ENCODE measurements around the gene DRAP1.

DRAP1 gene

DNA sequence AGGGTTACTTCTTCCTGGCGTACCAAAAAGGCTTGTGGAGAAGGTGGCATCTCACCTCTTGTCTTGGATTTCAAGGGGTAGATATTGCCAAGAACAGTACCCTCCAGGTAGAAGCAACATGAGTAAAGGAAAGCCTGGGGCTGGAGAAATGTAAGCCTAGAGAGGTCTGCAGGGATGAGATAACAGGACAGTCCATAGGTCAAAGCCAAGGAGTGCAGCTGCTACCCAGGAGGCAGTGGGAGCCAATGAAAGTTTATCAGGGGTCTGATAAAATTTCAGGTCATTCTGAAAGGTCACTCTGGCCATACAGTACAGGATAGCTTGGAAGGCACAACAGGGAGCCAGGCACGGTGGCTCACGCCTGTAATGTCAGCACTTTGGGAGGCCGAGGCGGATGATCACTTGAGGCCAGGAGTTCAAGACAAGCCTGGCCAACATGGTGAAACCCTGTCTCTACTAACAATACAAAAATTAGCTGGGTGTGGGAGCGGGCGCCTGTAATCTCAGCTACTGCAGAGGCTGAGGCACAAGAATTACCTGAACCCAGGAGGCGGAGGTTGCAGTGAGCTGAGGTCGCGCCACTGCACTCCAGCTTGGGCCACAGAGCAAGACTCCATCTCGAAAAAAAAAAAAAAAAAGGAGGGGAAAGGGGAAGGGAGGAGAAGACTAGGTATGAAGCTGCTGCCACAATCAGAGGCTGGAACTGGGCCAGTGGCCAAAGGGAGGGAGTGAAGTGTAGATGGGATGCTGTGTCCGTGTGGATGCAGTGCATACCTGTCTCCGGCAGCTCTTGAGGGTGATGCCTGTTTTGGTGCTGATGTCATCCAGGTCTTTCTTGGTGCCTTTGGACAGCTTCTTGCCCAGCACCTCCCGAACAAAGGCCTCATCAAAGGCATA is 32.2 kb upstream of the DRAP1 start:
- DNase-seq: peak in 1 of 2 experiments; percentile 13

DNA sequence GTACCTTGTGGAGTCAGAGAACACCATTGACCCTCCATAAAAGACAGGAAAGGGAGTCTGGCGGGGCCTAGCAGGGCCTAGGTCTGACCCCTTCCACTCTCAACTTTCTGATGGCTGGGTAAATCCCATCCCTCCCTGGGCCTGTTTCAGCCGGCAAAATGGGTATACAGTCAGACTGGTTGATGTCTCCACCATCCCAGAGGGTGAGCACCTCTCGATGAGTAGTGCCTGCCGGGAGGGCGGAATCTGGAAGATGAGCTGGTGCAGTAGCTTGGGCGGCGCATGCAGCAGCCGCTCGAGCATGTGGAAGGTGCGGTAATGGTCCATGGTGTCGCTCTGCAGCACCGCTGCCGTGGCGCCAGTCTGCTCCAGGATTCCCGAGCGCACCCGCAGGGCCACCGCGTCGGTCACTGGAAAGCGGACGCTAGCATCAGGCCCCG is 31.5 kb upstream of the DRAP1 start:
- DNase-seq: no peak

DNA sequence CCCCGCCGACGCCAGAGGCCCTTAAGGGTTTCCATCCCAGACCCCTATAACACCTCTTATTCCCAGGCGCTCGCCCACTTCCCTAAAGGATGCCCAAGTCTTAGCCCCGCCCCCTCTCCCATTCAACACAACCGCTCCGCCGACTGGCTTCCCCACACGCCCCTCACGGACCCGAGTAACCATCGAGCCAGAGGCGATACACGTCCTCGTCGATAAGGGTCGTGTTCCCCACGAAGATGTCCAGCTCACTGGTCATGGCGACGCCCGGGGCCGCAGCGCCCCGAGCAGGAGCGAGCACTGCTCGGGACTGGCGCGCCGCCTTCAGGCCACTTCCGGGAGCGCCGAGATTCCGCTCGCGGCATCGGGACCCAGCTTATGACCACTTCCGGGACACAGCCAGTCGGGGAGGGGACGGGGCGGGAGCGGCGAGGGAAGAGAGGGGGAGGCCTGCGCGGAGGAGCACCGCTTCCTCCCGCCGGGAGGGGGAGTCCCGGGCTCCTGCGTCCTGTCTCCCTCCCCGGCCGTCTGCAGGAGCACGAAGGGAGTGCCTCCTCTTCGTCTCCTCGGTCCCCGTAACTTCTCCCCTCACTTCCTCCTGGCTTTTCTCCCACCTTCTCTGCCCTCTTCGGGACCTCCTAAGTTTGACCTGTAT is 30.9 kb upstream of the DRAP1 start, which contains the start of gene FIBP:
FIBP (minus strand) TSS at position 309 of the 652 bp plus-strand sequence; CDS start at position 256, 53 bp downstream.
- DNase-seq: peak; percentile 95

DNA sequence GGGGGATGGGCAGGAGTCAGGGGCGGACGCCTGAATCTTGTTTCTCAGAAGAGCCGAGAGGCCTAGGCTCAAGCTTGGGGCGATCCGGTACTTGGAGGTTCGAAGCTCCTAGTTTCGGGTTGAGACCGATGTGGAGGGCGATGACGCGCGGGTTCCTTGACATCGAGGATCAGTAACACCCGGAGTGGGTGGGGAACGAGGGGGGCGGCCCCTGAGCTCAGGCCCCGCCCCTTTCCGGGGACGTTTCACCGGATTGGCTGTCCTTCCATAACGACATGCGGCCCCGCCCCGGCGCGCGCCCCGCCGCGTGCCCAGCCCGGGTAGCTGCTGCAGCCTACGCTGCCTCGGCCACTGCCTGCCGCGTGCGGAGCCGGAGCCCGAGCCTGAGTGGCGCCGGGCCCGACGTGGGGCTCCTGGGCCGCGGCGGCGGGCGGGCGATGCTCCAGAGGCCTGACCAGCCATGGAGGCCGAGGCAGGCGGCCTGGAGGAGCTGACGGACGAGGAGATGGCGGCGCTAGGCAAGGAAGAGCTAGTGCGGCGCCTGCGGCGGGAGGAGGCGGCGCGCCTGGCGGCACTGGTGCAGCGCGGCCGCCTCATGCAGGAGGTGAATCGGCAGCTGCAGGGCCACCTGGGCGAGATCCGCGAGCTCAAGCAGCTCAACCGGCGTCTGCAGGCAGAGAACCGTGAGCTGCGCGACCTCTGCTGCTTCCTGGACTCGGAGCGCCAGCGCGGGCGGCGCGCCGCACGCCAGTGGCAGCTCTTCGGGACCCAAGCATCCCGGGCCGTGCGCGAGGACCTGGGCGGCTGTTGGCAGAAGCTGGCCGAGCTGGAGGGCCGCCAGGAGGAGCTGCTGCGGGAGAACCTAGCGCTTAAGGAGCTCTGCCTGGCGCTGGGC is 28.7 kb upstream of the DRAP1 start, which contains the start of gene CCDC85B:
CCDC85B (plus strand) TSS at position 350 of the 895 bp plus-strand sequence; CDS start at position 461, 111 bp downstream.
- DNase-seq: peak; percentile 92 to 95

DNA sequence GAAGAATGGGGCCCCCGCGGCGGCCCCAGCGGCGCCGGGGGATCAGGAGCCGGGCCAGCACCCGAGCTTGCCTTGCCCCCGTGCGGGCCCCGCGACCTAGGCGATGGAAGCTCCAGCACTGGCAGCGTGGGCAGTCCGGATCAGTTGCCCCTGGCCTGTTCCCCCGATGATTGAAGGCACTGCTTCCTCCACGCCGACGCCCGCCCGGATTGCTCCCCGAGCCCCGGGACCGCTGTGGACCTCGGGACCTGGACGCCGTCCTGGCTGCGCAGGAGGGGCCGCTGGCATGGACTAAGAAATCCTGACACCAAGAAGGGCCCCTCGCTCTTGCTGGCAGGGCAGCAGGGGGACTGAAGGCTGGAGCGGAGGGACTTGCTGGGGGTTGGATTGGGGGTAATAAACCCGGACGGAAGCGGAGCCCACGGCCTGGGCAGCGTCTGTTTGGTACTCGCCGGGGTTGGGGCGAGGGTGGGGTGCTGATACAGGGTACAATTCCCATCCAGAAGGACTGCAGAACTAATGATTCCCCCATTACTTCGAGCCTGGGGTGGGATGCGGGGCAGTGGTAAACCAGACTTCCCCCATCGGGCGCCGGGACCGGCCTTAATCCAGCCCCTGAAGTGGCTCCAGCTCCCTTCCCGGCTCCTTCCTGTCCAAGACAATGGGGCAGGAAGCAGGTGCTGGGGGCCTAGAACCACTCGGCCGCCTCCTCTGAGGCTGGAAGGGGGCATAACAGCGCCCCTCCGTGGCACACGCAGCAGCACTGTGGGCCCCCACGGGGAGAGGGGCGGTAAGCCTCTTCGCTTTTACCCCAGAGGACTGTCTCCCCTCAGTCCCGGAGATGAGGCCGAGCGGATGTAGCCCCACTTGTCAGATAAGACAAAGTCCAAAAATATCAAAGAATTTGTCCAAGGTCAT is 27.7 kb upstream of the DRAP1 start:
- peak; percentile 64 to 75 for DNase-seq

DNA sequence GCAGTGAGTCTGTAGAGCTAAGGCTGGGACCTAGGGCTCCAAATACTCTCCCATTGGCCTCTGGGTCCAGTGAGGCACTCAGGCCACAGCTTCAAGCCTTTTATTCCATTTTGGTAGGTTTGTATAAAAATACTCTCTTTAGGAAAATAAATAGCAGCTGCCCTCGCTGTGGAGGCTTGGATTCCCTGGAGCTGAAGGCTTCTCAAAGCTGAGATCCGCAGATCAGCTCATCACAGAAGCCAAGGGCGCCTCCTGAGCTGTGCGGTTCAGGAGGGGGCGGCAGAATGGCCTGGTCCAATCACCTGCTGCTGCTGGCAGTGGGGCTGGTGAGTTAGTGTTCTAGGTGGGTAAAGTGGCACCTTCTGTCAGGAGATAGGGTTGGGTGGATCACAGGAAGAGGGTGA is 27.1 kb upstream of the DRAP1 start:
- DNase-seq: peak in 1 of 2 experiments; percentile 16

DNA sequence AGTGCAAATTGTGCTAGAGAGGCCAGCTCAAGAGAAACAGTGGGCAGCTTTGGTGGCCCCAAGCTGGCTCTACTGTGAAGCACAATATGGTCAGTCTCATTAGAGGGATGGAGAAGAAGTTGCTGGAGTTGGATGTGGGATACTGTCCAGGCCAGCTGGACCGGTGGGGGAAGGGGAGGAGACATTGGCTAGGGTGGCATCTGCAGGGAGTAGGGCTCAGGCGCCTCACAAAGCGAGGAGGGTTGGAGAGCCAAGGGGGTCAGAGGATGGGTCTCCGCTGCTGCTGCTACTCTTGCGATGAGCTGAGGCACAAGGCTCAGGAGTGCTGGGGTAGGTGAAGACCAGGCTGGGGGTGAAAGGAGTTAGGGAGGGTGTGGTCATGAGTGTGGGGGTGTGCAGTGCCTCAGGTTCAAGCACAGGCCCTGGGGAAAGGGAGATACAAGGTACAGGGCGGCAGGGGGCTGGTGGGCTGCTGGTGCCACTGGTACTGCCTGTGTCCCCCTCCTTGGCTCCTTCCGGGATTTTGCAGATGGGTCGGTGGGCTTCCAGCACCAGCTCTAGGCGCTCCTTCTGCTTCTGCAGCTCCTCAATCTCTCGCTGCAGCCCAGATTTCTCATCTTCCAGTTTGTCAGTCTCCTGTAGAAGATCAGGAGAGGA is 26.4 kb upstream of the DRAP1 start:
- DNase-seq: no peak

DNA sequence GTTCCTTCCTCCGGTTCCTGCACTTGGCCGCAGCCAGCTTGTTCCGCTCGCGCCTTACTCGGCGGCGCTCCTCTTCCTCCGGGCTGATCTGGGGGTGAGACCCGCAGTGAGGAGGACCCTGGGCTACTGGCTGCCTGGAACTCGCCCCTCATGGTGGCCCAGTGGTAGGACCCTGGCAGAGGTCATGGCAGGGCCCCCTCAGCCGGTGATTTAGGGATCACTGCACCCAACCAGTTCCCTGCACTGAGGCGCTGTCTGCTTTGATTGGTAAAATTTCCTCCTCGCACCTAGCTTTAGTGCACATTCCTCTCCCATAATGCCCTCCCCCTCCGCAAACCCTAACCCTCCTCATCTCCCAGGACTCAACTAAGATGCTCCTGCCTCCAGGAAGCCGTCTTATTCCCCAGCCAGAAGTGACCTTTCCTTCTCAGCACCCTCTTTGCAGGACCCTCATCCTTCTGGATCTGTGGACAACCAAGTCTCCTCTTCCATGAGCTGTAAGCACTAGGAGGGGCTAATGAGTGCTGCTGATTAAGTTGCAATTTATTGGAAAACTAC is 25.1 kb upstream of the DRAP1 start:
- DNase-seq: no peak

DNA sequence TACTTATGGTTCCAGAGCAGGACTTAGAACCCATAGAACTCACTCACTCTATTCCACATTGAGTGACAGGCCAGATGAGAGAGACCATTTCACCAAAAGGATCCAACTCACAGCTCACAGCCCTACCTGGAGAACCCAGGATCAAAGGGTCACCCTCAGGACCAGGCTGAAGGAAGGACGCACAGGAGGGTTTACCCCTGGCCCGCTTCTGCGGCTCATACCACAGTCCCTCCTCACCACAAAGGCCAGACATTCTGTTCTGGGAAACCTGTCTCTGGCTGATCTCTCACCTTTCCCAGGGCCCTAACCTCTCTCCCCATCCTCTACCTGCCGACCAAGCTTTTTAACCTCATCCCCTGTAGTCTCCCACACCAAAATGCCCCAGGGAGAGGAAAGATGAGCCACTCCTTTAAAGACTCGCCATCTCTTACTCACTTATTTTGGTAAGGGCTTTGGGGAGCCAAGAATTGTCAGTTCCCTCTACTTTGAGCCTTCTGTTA is 23.7 kb upstream of the DRAP1 start:
- DNase-seq: no peak

DNA sequence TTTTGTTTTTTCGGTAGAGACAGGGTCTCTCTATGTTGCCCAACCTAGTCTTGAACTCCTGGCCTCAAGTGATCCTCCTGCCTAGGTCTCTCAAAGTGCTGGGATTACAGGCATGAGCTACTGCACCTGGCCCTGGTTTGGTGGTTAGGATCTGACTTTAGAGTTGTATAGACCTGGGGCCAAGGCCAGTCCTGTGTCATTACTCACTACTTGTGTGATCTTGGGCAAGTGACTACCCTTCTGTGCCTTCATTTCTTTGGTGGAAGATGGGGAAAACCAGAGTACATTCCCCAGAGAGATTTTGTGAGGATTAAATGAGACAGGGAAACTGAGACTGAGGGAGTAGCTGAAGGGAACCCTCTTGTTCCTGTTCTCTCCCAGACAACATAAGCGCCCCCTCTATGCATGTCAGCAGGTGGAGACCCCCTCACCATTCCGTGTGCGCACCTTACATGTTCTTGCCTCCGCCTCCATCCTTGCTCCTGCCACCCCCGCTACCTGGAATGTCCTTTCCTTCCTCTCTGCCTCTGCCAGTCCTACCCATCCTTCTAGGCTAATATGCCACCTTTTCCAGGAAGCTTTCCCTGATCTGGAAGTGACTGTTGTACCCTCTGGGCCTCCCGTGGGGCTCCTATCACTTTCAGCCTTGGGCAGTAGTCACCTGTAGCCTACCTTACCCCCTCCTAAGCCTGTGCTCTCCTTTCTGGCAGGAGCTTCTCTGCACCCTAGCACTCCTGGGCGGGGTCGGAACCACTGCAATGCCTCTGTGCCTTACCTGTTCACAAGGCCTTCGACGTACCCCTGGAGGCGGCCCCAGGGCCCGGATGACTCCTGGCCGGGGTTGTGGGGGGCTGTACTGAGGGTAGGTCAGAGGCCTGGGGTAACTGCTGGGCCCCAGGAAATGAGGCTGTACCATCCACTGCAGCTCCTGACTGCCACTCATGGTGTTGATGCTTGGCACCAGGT is 22.9 kb upstream of the DRAP1 start:
- no peak for DNase-seq

DNA sequence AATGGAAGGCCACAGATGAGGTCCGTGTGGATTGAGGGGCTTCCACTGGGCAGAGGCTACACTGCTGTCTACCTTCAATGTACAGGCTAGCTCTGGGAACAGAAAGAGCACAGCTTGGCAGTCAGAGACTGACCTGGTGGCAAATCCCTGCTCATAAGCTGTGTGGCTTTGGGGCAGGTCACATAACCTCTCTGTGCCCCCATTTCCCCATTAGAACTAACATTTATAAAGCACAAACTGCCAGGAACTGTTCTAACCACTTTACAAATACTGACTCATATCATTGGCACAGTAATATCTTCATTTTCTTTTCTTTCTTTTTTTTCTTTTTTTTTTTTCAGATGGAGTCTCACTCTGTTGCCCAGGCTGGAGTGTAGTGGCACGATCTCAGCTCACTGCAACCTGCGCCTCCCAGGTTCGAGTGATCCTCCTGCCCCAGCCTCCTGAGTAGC is 22.2 kb upstream of the DRAP1 start:
- no peak for DNase-seq

DNA sequence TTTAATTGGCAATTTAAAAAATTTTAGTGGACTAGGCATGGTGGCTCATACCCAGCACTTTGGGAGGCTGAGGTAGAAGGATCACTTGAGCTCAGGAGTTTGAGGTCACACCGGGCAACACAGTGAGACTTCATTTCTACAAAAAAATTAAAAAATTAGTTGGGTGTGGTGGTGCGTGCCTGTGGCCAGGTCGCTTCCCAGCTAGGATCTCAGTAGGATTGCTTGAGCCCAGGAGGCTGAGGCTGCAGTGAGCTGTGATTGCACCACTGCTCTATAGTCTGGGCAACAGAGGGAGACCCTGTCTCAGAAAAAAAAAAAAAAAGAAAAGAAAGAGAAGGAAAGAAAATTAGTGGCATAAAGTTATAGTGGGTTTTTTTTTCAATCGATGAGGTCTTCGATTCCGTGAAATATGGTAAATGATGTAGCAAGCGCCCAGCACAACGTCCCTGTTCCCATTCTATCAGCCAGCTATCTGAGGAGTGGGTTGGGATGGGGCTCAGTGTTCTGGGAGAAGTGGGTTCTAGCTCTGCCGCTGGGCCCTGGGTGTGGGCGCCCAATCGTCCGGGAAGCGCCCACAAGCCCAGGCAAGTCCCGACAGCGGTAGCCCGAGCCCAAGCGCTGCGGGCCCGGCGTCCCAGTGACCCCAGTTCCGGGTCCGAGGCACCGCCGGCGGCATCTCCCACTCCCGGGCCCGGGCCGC is 20.4 kb upstream of the DRAP1 start:
- no peak for DNase-seq

DNA sequence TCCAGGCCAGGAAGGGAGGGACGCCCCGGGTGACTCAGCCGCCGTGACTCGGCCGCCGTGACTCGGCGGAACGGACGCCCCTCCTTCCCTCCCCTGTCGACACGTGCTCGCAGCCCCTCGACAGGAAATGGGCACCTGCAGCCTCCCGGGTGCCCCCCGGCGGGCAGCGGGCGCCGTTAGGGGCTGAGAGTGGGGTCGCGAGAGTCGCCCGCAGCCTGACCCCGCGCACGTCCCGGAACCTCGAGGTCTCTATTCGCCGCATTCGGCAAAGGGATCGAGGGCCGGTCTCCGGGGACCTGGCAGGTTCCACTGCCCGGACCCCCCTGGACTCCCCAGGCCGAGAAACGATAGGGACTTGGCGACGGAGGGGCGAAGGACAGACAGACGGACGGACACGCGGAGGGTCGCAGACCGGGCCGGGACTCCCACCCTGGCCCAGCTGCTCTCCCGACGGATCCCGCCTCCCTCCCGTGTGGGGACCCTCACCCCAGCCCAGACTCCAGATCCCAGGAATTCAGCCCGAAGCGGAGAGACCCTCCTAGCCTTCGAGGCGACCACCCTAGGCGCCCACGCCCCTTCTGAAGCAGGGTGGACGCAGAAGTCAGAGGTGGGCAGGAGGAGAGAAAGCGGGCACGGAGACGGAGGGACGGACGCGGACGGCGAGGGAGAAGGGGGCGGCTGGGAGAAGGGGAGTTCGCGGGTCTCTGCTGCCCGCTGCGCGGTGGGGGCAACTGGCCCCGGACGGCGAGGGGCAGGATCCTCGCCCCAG is 19.7 kb upstream of the DRAP1 start:
- DNase-seq: no peak

DNA sequence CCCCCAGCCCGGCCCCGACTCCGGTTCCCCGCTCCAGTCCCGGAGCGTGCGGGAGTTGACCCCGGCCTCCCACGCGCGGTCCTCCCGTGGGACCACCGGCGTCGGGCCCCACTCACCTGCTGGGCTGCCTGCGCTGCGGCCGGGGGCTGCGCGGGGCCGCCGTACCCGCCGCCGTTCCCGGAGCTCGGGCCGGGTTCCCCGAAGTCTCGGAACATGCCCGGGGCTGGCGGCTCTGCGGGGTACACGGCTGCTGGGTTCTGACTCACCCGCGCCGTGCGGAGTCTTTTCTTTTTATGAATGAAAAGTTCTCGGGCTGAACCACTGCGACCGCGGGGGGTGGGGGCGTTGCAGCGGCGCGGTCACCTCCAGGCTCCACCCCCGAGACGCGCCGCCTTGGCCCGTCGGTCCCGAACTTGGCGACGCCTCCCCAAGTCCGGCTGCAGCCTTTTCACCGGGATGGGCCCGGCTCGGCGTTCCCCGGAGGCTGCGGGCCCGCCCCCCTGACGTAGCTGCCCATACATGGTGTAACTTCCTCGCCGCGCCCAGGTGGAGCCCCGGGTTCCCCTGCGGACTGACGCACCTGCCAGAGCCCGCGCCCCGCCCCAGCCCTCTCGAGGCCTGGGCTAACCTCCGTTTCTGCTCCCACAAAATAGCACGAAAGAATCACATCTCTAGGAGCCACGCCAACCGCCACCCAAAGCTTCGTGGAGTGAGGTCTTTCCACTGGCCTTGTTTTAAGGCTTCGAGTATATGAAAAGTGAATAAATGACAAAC is 18.9 kb upstream of the DRAP1 start, which contains the start of gene FOSL1:
FOSL1 (minus strand) TSS at position 264 of the 774 bp plus-strand sequence; CDS start at position 215, 49 bp downstream.
- peak; percentile 34 to 69 for DNase-seq

DNA sequence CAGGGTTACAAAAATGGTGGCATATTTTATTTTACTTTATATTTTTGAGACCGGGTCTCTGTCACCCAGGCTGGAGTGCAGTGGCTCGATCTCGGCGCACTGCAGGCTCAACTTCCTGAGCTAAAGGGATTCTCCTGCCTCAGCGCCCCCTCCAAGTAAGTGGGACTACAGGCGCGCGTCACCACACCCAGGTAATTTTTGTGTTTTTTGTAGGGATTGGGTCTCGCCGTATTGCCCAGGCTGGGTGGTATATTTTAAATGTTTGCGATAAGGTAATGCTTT is 18.4 kb upstream of the DRAP1 start:
- DNase-seq: no peak

DNA sequence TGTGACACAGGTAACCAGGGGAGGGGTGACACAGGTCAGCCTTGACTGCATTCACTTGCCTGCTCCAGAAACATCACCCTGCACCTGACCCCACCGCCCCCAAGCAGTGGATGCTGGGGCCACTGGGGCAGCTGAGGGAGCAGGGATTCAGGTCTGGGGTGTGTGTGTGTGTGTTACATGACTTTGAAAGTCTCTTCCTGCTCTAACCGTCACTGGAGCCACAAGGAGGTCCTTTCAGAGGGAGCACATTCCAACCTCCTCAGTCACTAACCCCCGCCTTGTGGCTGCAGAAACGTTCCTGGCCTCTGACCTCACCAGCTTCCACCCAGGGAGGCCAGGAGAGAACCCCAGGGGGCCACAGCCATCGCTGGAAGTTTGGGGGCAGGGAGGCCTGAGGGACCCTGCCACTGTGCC is 16.2 kb upstream of the DRAP1 start:
- DNase-seq: no peak

DNA sequence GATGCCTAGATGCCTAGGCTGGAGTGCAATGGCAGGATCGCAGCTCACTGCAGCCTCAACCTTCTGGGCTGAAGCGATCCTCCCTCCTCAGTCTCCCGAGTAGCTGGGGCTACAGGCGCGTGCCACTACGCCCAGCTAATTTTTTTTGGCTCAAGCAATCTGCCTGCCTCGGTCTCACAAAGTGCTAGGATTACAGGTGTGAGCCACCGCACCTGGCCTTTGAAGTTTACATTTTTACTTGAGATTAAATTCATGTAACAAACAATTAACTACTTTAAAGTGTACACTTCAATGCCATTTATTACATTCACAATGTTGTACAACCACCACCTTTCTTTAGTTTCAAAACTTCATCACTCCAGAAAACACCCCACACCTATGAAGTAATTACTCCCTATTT is 15.5 kb upstream of the DRAP1 start:
- no peak for DNase-seq
